ENCODE results near the gene EXOC2. TPM values are rescaled to one million over a fixed set of nuclear protein-coding genes. Genes with fewer than 3 reads are reported as not detected.

The EXOC2 gene
- total RNA-seq, 2 experiments from 2014 or later, result 22.5 to 24.8 TPM

- BruUV-seq (replicated peaks), result no TSS peak
- Histone ChIP-seq H3K9me3 (ENCODE audit: low read length) (no peaks in the 10 kb centered on the region), H3K9me2 (ENCODE audit: insufficient read depth, low read length) (no peaks in the 10 kb centered on the region), H3K4me3 (ENCODE audit: low read depth, low read length, poor library complexity, severe bottlenecking) (no peak overlapping the region), H4K20me1 (ENCODE audit: insufficient read depth, low read length) (no peaks in the 10 kb centered on the region), H3K36me3 (ENCODE audit: insufficient read depth, low read length) (peaks cover 6% of the 10 kb centered on the region; the same call in 1 of the 2 replicates), H3K4me1 (ENCODE audit: insufficient read depth, low read length, poor library complexity, severe bottlenecking) (peaks cover 16% of the 10 kb centered on the region), H3K4me2 (ENCODE audit: low read length) (no peak overlapping the region), H3K79me2 (ENCODE audit: insufficient read depth, low read depth, low read length) (no peaks in the 10 kb centered on the region), H2AFZ (ENCODE audit: low read length) (no peak overlapping the region), H3K27ac (ENCODE audit: low read depth, low read length, poor library complexity, severe bottlenecking) (no peak overlapping the region)
- no peak for TF ChIP-seq CTCF (conservative IDR thresholded peaks at IDR 0.05; ENCODE audit: low read length)
- no peak for TF ChIP-seq EZH2phosphoT487 (IDR thresholded peaks at IDR 0.05; ENCODE audit: borderline replicate concordance, low read depth, low read length)
- intact Hi-C loops (cut with micrococcal nuclease; ENCODE audit: unreplicated experiment), result no loop called here
- CTCF ChIA-PET (ENCODE audit: unreplicated experiment), result no interaction called here
- no peak for DNase-seq (ENCODE audit: low spot score)
- POLR2A ChIA-PET, result interaction anchor here (0.7 to 1.8 kb wide), 4 partner anchors 9 to 299 kb away, joined by 3 to 5 read pairs (median 4); no protein-coding TSS in a partner anchor
Observed at GRCh38 chr6:489001-489400, 203.9 kb downstream of the EXOC2 start.

GRCh38 chr6:487956-488355, 205.0 kb downstream of the EXOC2 start:
- TF ChIP-seq EZH2phosphoT487 (IDR thresholded peaks at IDR 0.05; ENCODE audit: borderline replicate concordance, low read depth, low read length) (no peak), CTCF (conservative IDR thresholded peaks at IDR 0.05; ENCODE audit: low read length) (no peak)
- H3K4me1 ChIP-seq (ENCODE audit: insufficient read depth, low read length, poor library complexity, severe bottlenecking), result peaks cover 16% of the 10 kb centered on the region
- POLR2A ChIA-PET, result no interaction called here

GRCh38 chr6:485655-486170, 207.2 kb downstream of the EXOC2 start:
- Histone ChIP-seq H3K4me1 (ENCODE audit: insufficient read depth, low read length, poor library complexity, severe bottlenecking) (peaks cover 11% of the 10 kb centered on the region), H3K79me2 (ENCODE audit: insufficient read depth, low read depth, low read length) (no peaks in the 10 kb centered on the region), H3K36me3 (ENCODE audit: insufficient read depth, low read length) (no peaks in the 10 kb centered on the region), H3K27ac (ENCODE audit: low read depth, low read length, poor library complexity, severe bottlenecking) (no peak overlapping the region), H3K9me3 (ENCODE audit: low read length) (no peaks in the 10 kb centered on the region), H4K20me1 (ENCODE audit: insufficient read depth, low read length) (no peaks in the 10 kb centered on the region), H3K9me2 (ENCODE audit: insufficient read depth, low read length) (no peaks in the 10 kb centered on the region), H3K4me3 (ENCODE audit: low read depth, low read length, poor library complexity, severe bottlenecking) (no peak overlapping the region), H2AFZ (ENCODE audit: low read length) (no peak overlapping the region), H3K4me2 (ENCODE audit: low read length) (no peak overlapping the region)
- DNase-seq (ENCODE audit: low spot score), result no peak
- ChIA-PET POLR2A (interaction anchor here (0.9 to 1.0 kb wide), 3 partner anchors 9 to 12 kb away, joined by 4 read pairs; no protein-coding TSS in a partner anchor), CTCF (ENCODE audit: unreplicated experiment) (no interaction called here)
- intact Hi-C loops (cut with micrococcal nuclease; ENCODE audit: unreplicated experiment), result no loop called here
- TF ChIP-seq CTCF (conservative IDR thresholded peaks at IDR 0.05; ENCODE audit: low read length) (no peak), EZH2phosphoT487 (IDR thresholded peaks at IDR 0.05; ENCODE audit: borderline replicate concordance, low read depth, low read length) (no peak)
- TSS peak; percentile 30 for BruUV-seq (replicated peaks)

More at GRCh38 chr6:487956-488355, 205.0 kb downstream of the EXOC2 start:
- H3K79me2 ChIP-seq (ENCODE audit: insufficient read depth, low read depth, low read length), result no peaks in the 10 kb centered on the region
- CTCF ChIA-PET (ENCODE audit: unreplicated experiment), result no interaction called here
- H3K36me3 ChIP-seq (ENCODE audit: insufficient read depth, low read length), result peaks cover 6% of the 10 kb centered on the region; the same call in 1 of the 2 replicates
- H2AFZ ChIP-seq (ENCODE audit: low read length), result no peak overlapping the region
- H3K4me2 ChIP-seq (ENCODE audit: low read length), result no peak overlapping the region
- no peak overlapping the region for H3K4me3 ChIP-seq (ENCODE audit: low read depth, low read length, poor library complexity, severe bottlenecking)
- H4K20me1 ChIP-seq (ENCODE audit: insufficient read depth, low read length), result no peaks in the 10 kb centered on the region
- BruUV-seq (replicated peaks), result no TSS peak
- no peak for DNase-seq (ENCODE audit: low spot score)
- no peaks in the 10 kb centered on the region for H3K9me2 ChIP-seq (ENCODE audit: insufficient read depth, low read length)
- no peaks in the 10 kb centered on the region for H3K9me3 ChIP-seq (ENCODE audit: low read length)
- intact Hi-C loops (cut with micrococcal nuclease; ENCODE audit: unreplicated experiment), result no loop called here
- H3K27ac ChIP-seq (ENCODE audit: low read depth, low read length, poor library complexity, severe bottlenecking), result no peak overlapping the region

Data from OCI-LY7 (cell line).